ENCODE measurements around the gene PGM3.

Gene PGM3

DNA sequence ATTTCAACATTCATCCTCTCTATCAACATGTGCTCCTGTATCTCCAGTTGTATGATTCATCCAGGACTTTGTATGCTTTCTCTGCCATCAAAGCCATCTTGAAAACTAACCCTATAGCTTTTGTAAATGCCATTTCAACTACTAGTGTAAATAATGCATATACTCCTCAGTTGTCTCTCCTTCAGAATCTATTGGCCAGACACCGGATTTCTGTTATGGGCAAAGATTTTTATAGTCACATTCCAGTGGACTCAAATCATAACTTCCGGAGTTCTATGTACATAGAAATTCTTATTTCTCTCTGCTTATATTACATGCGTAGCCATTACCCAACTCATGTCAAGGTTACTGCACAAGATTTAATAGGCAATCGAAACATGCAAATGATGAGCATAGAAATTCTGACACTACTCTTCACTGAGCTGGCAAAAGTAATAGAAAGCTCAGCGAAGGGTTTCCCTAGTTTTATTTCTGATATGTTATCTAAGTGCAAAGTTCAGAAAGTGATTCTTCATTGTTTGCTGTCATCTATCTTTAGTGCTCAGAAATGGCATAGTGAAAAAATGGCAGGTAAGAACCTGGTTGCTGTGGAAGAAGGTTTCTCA is 54.8 kb downstream of the PGM3 start:
- no peak overlapping the region for H3K4me3 ChIP-seq (ENCODE audit: low read depth, low read length)
- TF ChIP-seq, protein P1, sequence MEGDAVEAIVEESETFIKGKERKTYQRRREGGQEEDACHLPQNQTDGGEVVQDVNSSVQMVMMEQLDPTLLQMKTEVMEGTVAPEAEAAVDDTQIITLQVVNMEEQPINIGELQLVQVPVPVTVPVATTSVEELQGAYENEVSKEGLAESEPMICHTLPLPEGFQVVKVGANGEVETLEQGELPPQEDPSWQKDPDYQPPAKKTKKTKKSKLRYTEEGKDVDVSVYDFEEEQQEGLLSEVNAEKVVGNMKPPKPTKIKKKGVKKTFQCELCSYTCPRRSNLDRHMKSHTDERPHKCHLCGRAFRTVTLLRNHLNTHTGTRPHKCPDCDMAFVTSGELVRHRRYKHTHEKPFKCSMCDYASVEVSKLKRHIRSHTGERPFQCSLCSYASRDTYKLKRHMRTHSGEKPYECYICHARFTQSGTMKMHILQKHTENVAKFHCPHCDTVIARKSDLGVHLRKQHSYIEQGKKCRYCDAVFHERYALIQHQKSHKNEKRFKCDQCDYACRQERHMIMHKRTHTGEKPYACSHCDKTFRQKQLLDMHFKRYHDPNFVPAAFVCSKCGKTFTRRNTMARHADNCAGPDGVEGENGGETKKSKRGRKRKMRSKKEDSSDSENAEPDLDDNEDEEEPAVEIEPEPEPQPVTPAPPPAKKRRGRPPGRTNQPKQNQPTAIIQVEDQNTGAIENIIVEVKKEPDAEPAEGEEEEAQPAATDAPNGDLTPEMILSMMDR (IDR thresholded peaks at IDR 0.05; ENCODE audit: borderline replicate concordance, insufficient read depth, low read depth, low read length) = no peak

DNA sequence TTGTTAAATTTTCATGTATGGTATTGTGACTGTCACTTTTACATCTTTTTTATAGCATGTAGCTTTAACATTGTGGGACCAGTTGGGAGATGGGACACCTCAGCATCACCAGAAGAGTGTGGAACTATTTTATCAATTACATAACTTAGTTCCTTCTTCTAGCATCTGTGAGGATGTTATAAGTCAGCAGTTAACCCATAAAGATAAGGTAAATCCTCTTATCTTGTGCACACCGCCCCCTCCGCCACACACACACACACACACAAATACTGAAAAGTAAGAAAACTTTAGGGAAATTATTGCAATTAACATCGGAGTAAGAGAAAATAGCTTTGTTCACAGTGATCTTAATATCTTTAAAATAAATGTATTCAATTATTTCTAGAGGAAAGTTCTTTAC is 60.9 kb downstream of the PGM3 start:
- H3K4me3 ChIP-seq (ENCODE audit: low read depth, low read length) = no peak overlapping the region
- TF ChIP-seq, protein P1 (IDR thresholded peaks at IDR 0.05; ENCODE audit: borderline replicate concordance, insufficient read depth, low read depth, low read length) = no peak

DNA sequence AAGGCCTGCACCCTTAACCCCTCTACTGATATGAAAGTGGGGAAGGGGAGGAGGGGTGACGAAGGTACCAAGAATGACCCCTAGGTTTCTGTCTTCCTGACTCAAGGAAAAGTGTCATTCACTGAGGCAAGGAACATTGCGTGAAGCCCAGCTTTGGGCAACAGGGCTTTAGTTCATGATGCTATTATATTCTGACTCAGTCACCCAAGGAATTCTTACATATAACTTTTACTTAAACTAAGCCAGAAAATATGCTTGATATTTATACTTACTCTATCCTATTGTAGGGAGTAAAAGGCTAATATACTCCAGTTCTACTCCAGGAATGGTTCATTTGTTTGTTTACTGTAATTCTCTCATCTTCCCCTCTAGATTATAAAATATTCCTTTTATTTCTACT is 65.1 kb downstream of the PGM3 start:
- TF ChIP-seq, protein P1 (IDR thresholded peaks at IDR 0.05; ENCODE audit: borderline replicate concordance, insufficient read depth, low read depth, low read length) = no peak

DNA sequence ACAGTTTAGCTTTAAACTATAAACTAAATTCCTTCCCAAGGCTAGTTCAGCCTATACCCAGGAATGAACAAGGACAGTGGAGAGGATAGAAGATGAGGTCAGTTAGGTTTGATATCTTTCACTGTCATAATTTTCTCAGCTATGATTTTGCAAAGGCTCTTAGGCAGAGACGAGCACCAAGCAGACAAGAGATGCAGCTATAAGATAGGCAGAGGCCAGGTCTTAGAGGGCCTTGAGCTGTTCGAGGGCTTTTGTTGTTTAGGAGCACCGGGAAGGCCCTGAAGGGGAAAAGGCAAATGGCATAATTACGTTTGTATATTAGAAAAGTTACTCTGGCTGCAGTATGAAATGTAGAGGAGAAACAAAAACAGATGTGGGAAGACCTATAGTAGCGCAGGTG is 65.8 kb downstream of the PGM3 start:
- TF ChIP-seq, protein P1 (IDR thresholded peaks at IDR 0.05; ENCODE audit: borderline replicate concordance, insufficient read depth, low read depth, low read length) = no peak
- H3K4me3 ChIP-seq (ENCODE audit: low read depth, low read length) = no peak overlapping the region

More for the DNA sequence above, 65.1 kb downstream of the PGM3 start:
- H3K4me3 ChIP-seq (ENCODE audit: low read depth, low read length) = no peak overlapping the region

DNA sequence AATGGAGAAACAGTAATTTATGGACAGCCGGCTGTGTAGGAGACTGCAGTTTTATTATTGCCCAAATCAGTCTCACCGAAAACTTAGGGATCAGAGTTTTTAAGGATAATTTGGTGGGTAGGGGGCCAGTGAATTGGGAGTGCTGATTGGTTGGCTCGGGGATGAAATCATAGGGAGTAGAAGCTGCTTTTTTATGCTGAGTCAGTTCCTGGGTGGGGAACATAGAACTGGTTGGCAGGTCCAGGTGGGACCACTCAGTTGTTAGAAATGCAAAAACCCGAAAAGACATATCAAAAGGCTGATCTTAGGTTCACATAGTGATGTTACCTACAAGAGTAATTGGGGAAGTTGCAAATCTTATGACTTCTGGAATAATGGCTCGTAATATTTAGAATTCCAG is 66.3 kb downstream of the PGM3 start:
- TF ChIP-seq, protein P1 (IDR thresholded peaks at IDR 0.05; ENCODE audit: borderline replicate concordance, insufficient read depth, low read depth, low read length) = no peak
- no peak overlapping the region for H3K4me3 ChIP-seq (ENCODE audit: low read depth, low read length)

DNA sequence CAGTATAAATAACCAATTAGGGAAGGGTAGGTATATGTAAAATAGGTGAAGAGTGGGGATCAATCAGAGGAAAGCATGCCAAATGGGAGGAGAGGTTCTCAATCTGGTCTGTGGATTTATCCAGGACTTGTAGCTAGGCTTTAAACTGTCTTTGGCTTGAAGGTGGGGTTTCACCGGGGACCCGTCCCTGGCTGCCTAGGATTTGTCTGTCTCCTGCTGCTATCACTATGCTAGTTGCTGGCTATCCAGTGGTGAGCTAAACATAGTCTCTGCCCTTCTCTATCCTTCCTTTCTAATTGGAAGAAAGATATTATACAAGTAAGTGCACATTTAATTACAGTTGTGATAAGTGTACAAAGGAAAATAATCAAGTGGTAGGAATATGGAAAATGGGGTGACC is 66.8 kb downstream of the PGM3 start:
- TF ChIP-seq, protein P1 (IDR thresholded peaks at IDR 0.05; ENCODE audit: borderline replicate concordance, insufficient read depth, low read depth, low read length) = no peak
- H3K4me3 ChIP-seq (ENCODE audit: low read depth, low read length) = no peak overlapping the region

DNA sequence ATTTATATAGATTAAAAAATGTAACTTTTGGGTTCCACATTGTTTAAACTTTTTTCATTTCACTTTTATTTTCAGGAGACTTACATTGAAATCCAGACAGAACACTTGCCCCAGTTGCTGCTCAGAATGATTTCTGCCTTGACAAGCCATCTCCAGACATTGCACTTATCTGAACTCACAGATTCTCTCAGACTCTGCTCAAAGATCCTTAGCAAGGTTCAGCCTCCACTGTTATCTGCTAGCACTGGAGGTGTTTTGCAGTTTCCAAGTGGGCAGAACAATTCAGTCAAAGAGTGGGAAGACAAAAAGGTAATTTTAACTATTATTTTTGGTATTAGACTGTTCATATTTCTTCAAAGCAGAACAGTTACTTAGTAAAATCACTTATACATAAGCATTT is 67.6 kb downstream of the PGM3 start:
- no peak overlapping the region for H3K4me3 ChIP-seq (ENCODE audit: low read depth, low read length)
- TF ChIP-seq, protein P1 (IDR thresholded peaks at IDR 0.05; ENCODE audit: borderline replicate concordance, insufficient read depth, low read depth, low read length) = no peak
